Measurements from ENCODE around the gene MIEF1.

The MIEF1 gene

DNA sequence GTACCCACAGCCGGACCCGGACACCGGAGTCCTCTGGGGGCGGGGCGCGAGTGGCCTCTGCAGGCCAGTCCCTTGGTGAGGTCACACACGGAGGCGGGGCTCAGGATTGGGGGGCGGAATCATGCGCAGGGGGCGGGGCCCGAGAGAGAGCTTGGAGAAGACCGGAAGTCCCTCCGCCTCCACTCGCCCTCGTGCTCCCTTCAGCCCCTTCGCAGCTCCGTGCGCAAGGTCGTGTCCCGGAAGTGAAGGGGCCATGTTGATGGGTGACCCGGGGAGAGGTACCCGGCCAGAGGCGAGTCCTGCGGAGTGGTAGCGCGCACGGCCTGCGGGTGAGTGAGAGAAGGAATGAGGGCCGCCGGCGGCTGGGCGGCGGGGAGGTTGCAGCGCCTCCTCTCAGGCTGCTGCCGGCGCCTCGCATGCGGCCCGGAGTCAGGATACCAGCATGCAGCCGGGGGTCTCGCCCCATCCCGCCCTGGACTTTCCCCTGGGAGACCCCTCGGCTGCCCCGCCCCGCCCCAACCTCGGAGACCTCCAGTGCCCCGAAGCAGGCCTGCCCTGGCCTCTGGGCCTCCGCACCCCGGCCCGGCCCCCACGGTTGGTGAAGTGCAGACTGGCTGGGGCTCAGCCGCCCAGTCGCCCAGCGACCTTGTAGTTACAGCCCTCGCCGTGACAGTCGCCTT is at the start of gene MIEF1:
Gene MIEF1, plus strand, starts transcription at position 182 of the 680 bp plus-strand sequence. CDS start 9,005 bp downstream, outside the sequence.
- peak; percentile 96 for DNase-seq (ENCODE audit: low spot score)

DNA sequence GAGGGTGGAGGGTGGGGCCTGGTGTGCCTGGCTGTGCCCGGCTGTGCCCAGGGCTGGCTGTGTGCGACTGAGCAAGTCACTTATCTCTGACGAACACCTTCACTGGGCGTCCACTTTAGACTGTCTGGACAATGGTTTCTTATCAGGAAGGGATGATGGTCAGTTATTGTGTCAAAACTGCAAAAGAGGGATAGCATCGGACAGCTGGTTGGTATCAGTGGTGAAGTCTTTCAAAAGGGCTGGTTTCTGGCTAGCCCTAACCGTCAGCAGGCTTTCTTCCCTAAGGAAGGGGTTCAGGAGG is 49.4 kb upstream of the MIEF1 start:
- DNase-seq (ENCODE audit: low spot score): no peak

DNA sequence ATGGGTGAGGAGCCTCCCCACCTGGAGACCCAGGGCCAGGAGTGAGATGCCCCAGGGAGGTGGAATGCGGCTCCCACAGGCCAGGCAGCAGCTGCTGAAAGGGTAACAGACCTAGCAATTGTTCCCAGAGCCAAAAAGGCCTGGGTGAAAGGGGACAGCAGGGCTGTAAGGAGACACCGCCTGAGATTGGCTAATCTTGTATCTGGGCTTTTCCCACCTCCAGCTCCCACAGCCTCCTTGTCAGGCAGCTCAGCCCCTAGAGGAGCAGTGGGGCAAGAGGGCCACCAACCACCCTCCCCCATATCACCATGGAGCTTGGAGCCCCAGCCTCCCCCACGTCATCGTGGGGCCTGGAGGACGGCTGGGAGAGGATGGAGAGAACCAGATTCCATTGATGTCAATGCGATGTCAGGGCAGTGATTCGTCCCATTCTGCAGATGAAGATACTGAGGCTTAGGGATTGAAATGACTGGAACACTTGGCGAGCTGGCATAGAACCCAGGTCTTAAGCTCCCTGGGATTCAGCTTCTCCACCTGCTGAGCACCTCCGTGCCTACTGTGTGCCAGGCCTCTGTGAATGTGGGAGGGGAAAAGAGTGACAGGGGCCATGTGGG is 48.2 kb upstream of the MIEF1 start:
- no peak for DNase-seq (ENCODE audit: low spot score)

DNA sequence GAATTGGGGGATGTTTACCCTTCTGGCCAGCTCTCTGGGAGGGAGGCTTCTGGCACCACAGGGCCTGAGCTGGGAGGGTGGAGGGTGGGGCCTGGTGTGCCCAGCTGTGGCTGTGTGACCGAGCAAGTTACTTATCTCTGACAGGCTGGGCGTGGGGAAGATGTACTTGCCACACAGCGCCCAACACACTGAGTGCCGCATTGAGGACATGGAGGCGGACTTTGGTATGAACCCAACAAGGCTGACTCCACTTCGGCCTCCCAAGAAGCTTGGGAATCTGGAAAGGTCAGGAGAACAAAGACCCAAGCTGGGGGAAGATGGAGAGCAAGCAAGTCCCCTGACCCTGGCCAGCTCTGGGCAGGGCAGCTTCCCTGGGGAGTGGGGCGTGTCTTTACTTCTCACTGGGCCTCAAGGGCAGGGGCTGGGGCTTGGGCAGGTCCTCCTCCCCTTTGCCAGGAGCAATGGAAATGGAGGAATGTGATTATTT is 47.7 kb upstream of the MIEF1 start:
- DNase-seq (ENCODE audit: low spot score): no peak

DNA sequence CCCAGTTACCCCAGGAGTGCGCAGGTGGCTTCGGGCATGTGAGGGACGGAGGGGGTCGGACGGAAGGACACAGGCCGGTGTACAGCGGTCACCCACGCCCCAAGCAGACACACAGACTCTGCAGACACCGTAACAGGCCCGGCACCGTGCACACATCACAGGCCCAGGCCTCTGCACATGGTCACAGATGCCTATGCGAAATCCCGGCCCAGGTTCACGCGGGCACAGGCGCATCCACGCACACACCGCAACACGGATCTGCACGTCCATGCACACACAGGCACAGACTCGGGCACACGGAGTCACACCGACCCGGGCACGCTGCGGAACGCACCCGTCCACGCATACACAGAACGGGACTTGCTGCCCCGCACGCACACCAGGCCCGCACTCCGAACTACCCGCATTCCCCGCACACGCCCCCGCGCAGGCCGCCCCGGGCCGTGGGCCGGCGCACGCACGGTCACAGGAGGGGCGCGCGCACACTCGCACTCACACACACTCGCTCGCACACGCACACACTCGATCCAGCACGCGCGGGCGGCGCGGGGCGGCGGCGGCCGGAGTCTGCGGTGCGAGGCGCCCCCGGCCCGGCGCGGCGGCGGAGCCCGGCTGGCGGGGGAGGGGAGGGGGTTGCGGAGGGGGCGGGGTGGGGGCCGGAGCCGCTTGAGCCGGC is 45.4 kb upstream of the MIEF1 start, which contains the start of gene MGAT3:
Gene MGAT3, plus strand, starts transcription at position 491 of the 676 bp plus-strand sequence. CDS start 30,336 bp downstream, outside the sequence.
- DNase-seq (ENCODE audit: low spot score): peak; percentile 86

DNA sequence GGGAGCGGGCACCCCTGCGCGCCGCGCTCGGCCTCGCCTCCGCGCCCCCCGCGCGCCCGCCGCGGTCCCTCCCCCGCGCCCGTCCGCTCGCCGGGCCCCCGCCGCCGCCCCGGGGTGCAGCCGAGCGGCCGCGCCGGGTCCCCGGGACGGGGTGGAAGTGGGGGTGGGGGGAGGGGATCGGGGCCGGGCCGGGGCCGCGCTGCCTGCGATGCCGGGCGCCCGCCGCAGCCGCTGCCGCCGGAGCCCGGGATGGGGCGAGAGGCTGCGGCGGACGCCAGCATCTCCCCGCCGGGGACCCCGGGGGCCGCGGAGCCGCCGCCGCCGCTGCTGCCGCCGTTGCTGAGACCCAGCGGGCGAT is 44.9 kb upstream of the MIEF1 start:
- peak; percentile 84 for DNase-seq (ENCODE audit: low spot score)

DNA sequence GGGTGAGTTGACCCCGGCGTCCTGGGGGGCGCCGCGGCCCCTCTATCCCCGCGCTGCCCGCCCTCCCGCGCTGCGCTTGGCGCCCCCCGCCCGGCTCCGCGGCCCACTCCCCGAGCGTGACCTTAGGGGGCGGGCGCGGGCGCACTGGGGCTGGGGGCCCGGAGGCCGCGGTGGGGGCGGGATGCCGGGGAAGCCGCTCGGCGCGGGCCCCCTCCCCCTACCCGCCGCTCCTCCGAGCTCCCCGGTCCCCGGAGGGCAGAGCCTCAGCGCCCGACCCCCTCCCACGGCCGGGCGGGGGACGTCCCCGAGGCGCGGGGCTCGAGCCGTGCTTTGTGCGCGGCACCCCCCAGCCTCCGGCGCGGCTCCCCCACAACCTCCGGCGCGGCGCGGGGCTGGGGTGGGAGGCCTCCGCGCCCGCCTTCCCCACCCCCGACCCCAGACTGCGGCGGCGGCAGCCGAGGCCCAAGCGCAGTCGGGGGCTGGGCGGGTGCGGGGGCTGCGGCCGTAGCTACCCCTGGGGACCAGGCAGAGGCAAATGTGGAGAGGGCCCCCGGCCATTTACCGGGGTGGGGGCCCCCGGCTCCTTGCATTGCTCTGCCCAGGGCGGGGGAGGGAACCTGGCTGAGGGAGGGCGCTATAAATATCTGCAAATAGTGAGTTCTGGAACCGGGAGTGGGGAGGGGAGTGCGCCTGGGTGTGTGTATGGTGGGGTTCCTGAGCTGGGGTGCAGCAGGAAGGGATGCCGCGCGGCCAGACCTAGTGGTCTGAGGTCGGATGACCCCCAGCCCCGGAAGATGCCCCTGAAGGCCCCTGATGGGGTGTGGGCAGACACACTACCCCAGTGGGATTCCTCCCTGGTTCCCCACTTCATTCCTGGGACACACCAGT is 44.3 kb upstream of the MIEF1 start:
- DNase-seq (ENCODE audit: low spot score): peak; percentile 71

DNA sequence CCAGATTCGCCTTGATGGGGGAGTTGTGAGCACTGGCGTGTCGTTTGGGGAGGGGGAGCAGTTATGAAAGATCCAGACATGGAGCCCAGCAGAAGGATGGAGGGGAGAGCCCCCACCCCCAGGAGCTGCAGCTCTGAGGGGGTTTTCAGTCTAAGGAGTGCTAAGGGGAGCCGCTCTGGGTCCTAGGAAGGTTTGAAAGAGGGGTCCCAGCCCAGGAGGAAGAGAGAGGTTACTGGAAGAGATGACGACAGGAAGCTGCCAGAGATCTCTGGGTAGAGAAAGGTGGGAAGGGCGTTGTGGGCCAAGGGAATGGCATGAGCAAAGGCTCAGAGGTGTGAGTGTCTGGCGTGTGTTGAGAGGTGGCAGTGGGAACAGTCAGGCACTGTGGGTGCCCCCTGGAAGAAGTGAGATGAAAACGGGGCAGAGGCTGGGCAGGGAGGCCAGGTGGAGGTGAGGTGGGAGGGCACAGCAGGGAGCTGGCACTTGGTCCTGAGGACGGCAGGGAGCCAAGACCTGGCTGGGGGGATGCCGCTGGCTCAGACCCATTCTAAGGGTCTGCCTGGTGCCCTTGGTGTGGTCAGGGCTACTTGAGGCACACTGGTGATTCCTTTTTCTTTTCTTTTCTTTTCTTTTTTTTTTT is 43.5 kb upstream of the MIEF1 start:
- DNase-seq (ENCODE audit: low spot score): no peak

DNA sequence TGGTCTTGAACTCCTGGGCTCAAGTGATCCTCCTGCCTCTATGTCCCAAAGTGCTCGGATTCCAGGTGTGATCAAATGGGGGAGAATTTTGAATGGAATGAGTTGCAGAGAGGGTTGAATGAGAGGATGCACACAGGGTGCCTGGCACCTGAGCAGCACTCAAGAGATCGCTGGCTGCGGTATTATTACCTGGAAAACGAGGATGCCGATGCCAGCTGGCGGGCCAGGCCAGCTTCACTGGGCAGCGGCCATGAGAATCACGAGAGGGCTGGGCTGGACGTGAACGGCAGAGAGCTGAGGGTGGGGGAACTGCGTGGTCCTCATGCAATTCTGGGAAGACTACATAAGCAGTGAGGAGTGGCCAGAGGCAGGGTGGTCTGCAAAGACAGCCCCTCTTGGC is 42.4 kb upstream of the MIEF1 start:
- DNase-seq (ENCODE audit: low spot score): no peak

DNA sequence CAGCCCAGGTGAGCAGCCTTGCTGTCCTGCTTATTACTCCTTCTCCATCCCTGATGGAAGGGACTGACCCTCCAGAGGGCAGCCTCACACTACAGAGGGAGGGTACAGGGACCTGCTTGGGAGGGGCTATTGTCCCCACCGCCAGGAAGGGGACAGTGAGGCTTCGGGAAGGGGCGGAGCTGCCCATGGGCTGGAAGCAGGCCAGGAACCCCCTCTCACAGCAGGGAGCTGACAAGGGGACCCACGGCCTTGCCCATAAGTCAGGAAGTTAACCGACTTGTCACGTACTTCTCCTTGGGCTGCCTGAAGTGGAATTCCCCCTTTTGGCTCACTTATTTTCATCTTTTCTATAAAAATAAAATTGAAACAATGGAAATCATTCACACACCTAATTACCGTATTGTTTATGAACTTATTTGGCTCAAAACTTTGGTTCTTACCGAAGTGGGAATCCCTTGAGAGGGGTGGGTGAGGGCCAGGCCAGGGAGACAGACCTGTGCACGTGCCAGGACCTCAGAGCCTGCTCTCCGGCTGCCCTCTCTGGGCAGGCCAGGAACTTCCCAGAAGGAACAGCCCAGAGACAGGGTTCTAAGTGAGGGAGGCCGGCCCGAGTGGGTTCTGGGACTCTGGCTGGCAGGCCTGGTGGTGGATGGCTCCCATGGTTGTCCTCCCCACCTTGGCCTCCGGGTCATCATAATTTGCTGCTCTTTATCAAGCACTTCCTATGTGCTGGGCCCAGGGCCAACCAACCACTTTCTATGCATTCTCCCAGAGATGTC is 39.5 kb upstream of the MIEF1 start:
- peak; percentile 64 for DNase-seq (ENCODE audit: low spot score)

DNA sequence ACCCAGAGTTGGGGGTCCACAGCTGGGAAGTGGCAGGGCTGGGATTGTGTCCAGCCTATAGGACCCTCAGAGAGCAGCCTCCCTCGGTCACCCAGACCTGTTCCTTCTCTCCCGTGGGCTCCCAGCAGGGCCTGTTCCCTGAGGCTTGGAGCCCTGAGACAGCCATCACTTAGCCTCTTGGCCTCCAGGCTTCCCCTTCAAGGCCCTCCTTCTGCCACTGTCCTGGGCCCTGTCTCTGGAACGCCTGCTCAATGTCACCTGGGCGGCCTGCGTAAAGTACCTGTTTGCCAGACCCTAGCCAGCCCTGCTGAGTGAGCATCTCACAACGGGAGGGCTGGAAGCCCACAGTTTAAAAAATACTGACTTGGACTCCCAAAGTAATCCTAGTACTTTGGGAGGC is 38.8 kb upstream of the MIEF1 start:
- no peak for DNase-seq (ENCODE audit: low spot score)

DNA sequence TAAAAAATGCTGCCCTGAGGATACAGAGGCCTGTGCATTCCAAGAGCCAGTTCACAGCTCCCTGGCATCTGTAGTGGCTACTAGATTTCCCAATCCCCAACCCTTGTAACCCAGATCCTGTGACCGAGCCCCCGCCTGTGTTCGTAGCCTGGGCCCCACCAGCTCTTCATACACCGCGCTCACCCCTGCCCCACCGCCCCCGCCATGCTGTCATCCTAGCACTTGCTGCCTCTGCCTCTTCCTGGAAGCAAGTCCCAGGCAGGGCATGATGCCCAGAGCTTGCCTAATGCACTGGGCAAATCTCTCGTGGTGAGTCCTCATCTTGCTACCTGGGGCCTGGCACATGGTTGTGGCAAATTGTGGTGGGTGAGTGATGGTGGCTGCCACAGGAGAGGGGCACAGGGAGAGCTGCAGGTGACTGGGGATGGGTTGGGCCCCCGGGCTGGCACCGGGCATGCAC is 38.1 kb upstream of the MIEF1 start:
- DNase-seq (ENCODE audit: low spot score): no peak

DNA sequence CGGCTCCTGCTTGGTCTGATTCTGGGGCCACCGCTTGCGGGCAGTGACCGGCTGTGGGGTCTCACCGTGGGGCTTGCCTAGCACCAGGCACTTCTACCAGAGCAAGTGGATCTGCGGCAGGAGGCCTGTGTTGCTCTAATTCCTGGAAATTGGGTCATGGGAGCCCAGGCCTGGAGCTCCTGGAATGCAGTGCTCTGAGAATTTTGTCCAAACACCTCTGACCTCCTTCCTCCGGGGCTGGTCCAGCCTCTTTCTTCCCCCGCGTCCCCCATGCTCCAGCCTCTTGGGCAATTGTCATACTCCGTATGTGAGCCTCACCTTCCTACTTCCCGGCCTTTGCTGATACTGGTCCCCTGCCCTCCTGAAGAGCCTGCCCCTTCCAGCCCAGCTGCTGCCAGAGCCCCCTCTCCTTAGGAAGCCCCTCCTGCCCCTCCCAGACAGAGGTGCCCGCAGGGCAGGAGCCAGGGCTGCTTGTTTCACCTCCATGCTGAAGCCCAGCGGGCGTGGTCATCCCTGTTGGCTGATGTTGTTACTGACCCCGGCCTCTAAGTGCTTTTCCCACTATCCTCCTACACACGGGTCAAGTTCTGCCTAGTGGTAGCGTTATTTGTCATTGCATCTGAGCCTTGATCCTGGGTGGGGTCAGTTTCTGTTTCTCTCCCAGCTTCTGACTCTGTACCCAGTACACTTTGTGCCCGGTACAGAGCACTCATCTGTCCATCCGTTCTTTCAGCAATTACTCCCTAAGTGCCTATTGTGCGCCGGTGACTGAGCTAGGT is 35.7 kb upstream of the MIEF1 start:
- no peak for DNase-seq (ENCODE audit: low spot score)

DNA sequence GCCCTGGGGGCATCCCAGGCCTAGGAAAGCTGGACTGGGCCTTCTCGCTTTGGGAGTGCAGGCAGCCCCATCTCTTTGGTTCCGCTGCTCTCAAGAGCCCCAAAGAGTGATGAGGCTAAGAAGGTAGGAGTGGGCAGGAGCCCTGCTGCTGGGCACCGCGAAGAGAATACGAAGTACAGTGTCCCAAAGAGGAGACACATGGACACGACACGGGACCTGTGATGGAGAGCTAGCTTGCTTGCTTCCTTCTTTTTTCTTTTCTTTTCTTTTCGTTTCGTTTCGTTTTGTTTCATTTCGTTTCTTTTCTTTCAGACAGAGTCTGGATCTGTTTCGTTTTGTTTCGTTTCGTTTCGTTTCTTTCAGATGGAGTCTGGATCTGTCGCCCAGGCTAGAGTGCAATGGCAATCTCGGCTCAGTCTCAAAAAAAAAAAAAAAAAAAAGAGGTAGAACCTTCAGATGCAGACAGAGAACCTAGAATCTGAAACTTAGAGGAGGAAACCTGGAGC is 34.6 kb upstream of the MIEF1 start:
- DNase-seq (ENCODE audit: low spot score): no peak

DNA sequence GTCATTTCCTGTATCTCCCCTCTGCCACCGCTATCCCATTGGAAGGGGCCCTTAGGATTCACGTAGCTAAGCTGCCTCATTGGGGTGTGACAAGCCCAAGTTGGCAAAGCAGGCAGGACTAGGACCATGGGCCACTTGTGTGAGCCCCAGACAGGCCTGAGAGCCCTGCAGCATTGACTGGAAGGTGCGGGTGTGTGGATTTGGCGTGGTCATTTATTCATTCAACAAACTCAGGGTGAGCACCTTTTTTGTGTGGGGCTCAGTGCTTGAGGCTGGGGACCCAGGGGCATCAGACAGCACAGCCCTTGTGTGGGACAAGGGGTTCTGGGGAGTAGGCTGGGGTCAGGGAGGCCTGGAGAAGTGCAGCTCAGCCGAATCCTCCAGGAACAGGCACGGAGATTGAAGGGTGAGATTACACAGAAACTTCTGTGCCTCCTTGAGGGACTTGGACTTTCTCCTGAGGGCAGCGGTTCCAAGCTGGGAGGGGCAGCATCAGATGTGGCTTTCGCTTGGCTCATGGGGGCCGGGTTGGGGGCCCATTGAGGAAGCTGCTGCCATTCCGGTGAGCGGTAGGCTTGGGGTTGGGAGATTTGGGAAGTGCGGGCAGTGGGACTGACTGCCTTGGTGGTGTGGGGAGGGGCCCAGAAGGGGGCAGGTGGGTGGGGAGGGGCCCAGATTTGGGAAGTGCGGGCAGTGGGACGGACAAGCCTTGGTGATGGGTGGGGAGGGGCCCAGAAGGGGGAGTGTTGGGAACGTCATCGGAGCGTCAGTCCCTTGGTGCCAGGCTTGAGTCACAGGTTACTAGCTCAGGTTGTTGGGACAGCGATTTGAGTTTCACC is 33.4 kb upstream of the MIEF1 start:
- no peak for DNase-seq (ENCODE audit: low spot score)

DNA sequence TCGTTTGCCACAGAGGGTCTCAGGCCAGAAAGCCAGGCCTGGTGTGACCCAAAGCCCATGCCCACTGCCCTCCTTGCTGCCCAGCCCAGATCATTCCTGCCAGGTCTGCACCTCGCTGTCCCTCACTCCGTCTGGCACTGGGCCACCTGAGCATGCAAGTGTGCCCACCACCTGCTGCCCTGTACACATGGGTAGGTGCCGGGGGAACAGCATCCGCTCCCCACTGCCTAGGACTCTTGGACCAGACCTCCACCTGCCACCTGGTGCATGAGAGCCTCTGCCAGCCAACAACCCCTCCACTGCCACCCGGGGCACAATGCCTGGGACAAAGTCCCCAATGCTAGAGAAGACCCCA is 32.8 kb upstream of the MIEF1 start:
- DNase-seq (ENCODE audit: low spot score): no peak

DNA sequence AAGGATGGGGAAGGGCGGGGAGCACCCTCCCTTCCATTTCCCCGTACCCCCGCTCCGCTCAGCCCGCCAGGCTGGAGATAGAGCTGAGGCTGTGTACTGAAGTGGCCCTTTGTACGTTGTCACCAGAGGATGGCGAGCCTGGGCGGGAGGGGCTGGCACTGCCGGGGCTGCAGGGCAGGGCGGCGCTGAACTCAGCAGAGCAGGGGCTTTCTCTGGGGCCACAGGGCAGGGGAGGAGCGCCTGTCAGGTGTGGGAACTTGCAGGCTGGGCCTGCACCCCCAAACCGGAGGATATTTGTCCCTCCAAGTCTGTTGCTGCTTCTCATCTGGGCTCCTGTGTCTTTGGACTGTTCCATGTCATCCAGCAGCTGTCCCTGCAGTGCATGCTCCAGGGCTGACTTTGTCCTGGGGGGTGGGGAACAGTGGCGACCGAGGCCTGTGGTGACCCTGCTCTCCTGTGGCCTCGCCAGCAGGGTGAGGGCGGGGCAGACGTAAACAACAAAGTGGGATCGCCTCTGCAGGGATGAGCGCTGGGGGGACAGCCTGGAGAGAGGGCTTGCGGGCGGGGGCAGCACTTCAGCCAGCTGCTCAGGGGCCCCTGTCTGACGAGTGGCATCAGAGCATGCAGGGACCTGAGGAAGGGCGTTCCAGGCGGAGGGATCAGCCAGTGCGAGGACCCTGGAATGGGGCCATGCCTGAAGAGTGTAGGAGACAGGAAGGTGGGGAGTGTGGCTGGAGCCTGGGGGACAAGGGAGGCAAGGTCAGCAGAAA is 32.2 kb upstream of the MIEF1 start:
- DNase-seq (ENCODE audit: low spot score): no peak
